HepG2 (cell line): ENCODE measurements around the gene RPL23. TPM values are rescaled to one million over a fixed set of nuclear protein-coding genes. Genes with fewer than 3 reads are reported as not detected.

Experiments
- ARHGAP35 ChIP-seq: sonication (generic); formaldehyde crosslinking; IDR thresholded peaks from 2 replicates; pipeline ENCODE4 v1.9.0; 2022; ENCODE audit warnings: mild to moderate bottlenecking, inconsistent platforms, moderate library complexity, missing genetic modification reagents, borderline replicate concordance
- ELF4 ChIP-seq: sonication (generic); formaldehyde crosslinking; IDR thresholded peaks from 2 replicates; pipeline ENCODE4 v1.5.0; 2020; ENCODE audit warnings: missing genetic modification reagents, mild to moderate bottlenecking, moderate library complexity, borderline replicate concordance
- ESRRA ChIP-seq: sonication (generic); formaldehyde crosslinking; IDR thresholded peaks from 2 replicates; pipeline ENCODE4 v1.5.1; 2020; ENCODE audit warnings: mild to moderate bottlenecking, low read depth, missing genetic modification reagents
- FOXO1 ChIP-seq: sonication (generic); formaldehyde crosslinking; IDR thresholded peaks from 2 replicates; pipeline ENCODE4 v1.4.0; 2020; ENCODE audit warnings: missing genetic modification reagents
- MLLT10 ChIP-seq: sonication (generic); formaldehyde crosslinking; IDR thresholded peaks from 2 replicates; pipeline ENCODE4 v1.4.0; 2020; ENCODE audit warnings: missing genetic modification reagents
- NFYC ChIP-seq: IDR thresholded peaks from 2 replicates; pipeline ENCODE4 v1.6.1; 2016; ENCODE audit warnings: missing genetic modification reagents, missing compliant biosample characterization
- RORA ChIP-seq: sonication (generic); formaldehyde crosslinking; IDR thresholded peaks from 2 replicates; pipeline ENCODE4 v1.5.0; 2020; ENCODE audit warnings: mild to moderate bottlenecking, missing genetic modification reagents, moderate library complexity
- SPEN ChIP-seq: sonication (generic); formaldehyde crosslinking; IDR thresholded peaks from 2 replicates; pipeline ENCODE4 v1.5.1; 2020; ENCODE audit warnings: low read depth, mild to moderate bottlenecking, missing genetic modification reagents
- TBX3 ChIP-seq: fragments of 450-650 bp; IDR thresholded peaks from 2 replicates; pipeline ENCODE4 v1.6.1; 2017; ENCODE audit warnings: antibody characterized with exemption, mild to moderate bottlenecking, inconsistent platforms, borderline replicate concordance
- TOPORS ChIP-seq: sonication (generic); formaldehyde crosslinking; IDR thresholded peaks from 2 replicates; pipeline ENCODE4 v1.8.0; 2023; ENCODE audit warnings: mild to moderate bottlenecking, missing genetic modification reagents
- UBTF ChIP-seq: sonication (generic); formaldehyde crosslinking; IDR thresholded peaks from 2 replicates; pipeline ENCODE4 v1.4.0; 2020; ENCODE audit warnings: mild to moderate bottlenecking, missing genetic modification reagents
- ZC3H13 ChIP-seq: sonication (generic); formaldehyde crosslinking; IDR thresholded peaks from 2 replicates; pipeline ENCODE4 v1.8.1; 2023; ENCODE audit warnings: mild to moderate bottlenecking, missing genetic modification reagents, moderate library complexity
- ZNF235 ChIP-seq: sonication (generic); formaldehyde crosslinking; IDR thresholded peaks from 2 replicates; pipeline ENCODE4 v1.8.1; 2023; ENCODE audit warnings: mild to moderate bottlenecking, missing genetic modification reagents, borderline replicate concordance
- ZNF256 ChIP-seq: sonication (generic); formaldehyde crosslinking; conservative IDR thresholded peaks from 2 replicates; pipeline ENCODE4 v1.4.0; 2020; ENCODE audit warnings: missing genetic modification reagents
- ZNF367 ChIP-seq: sonication (generic); formaldehyde crosslinking; IDR thresholded peaks from 2 replicates; pipeline ENCODE4 v1.4.0; 2020; ENCODE audit warnings: missing genetic modification reagents, borderline replicate concordance
- ZNF550 ChIP-seq: sonication (generic); formaldehyde crosslinking; IDR thresholded peaks from 2 replicates; pipeline ENCODE4 v1.4.0; 2020; ENCODE audit warnings: mild to moderate bottlenecking, missing genetic modification reagents, borderline replicate concordance
- ZNF557 ChIP-seq: sonication (generic); formaldehyde crosslinking; IDR thresholded peaks from 2 replicates; pipeline ENCODE4 v1.4.0; 2020; ENCODE audit warnings: missing genetic modification reagents
- ZNF577 ChIP-seq: sonication (generic); formaldehyde crosslinking; IDR thresholded peaks from 2 replicates; pipeline ENCODE4 v1.4.0; 2020; ENCODE audit warnings: mild to moderate bottlenecking, low read depth, missing genetic modification reagents, borderline replicate concordance
- ZNF749 ChIP-seq: sonication (generic); formaldehyde crosslinking; IDR thresholded peaks from 2 replicates; pipeline ENCODE4 v1.8.0; 2022; ENCODE audit warnings: mild to moderate bottlenecking, missing genetic modification reagents, moderate library complexity, borderline replicate concordance
- ZNF841 ChIP-seq: sonication (generic); formaldehyde crosslinking; IDR thresholded peaks from 2 replicates; pipeline ENCODE4 v1.8.1; 2023; ENCODE audit warnings: missing genetic modification reagents, borderline replicate concordance
- polyA plus RNA-seq, 8 experiments: library from polyadenylated mRNA; depleted of rRNA in 3 of 8; stranded (reverse) in 7 of 8; unstranded in 1 of 8; fragments of >200 nt; fragmentation: Illumina TruSeq in 4 of 8; extraction: Trizol in 4 of 8; gene quantifications; 2 replicates each; pipeline versions ENCODE4 v1.2.1 to v1.2.3, GENCODE V29; 2011 to 2016; ENCODE audit warnings: low read depth in 4 of 8, missing spikeins in 1 of 8, mixed read lengths in 1 of 8; ENCODE audit not compliant: insufficient read depth in 1 of 8
- total RNA-seq, 5 experiments: library from RNA; depleted of rRNA; stranded (reverse); fragments of >200 nt; fragmentation: Illumina TruSeq; extraction: Trizol; gene quantifications; 2 replicates each; pipeline ENCODE4 v1.2.3, GENCODE V29; 2016; ENCODE audit warnings: low read depth in 1 of 5
- TF ChIP-seq, protein P1 (sequence below): IDR thresholded peaks from 2 replicates; pipeline ENCODE4 v1.4.0; 2020; ENCODE audit warnings: mild to moderate bottlenecking, missing genetic modification reagents
- TF ChIP-seq, protein P2 (sequence below): sonication (generic); formaldehyde crosslinking; IDR thresholded peaks from 2 replicates; pipeline ENCODE4 v1.4.0; 2020; ENCODE audit warnings: missing genetic modification reagents
- TF ChIP-seq, protein P3 (sequence below): IDR thresholded peaks from 2 replicates; pipeline ENCODE4 v1.6.1; 2018; ENCODE audit warnings: missing genetic modification reagents

Gene RPL23
- total and polyA plus RNA-seq, 2 of the 13 experiments (the other 11 are each of a cell fraction or from before 2014, with no cell fraction given): 2,790 to 4,860 TPM

GRCh38 chr17:38799501-38800236, 53.9 kb downstream of the RPL23 start, which contains the start of gene PIP4K2B (continued):
- TF ChIP-seq UBTF (CRISPR knock-in tag): peak; percentile 27; the same call in 1 of the 2 replicates
- TF ChIP-seq ZNF557: 0 out of 2 replicates have a peak, but pooled peaks have one; percentile 84
- TF ChIP-seq ZNF256 (CRISPR knock-in tag): no peak
- TF ChIP-seq, protein P1, sequence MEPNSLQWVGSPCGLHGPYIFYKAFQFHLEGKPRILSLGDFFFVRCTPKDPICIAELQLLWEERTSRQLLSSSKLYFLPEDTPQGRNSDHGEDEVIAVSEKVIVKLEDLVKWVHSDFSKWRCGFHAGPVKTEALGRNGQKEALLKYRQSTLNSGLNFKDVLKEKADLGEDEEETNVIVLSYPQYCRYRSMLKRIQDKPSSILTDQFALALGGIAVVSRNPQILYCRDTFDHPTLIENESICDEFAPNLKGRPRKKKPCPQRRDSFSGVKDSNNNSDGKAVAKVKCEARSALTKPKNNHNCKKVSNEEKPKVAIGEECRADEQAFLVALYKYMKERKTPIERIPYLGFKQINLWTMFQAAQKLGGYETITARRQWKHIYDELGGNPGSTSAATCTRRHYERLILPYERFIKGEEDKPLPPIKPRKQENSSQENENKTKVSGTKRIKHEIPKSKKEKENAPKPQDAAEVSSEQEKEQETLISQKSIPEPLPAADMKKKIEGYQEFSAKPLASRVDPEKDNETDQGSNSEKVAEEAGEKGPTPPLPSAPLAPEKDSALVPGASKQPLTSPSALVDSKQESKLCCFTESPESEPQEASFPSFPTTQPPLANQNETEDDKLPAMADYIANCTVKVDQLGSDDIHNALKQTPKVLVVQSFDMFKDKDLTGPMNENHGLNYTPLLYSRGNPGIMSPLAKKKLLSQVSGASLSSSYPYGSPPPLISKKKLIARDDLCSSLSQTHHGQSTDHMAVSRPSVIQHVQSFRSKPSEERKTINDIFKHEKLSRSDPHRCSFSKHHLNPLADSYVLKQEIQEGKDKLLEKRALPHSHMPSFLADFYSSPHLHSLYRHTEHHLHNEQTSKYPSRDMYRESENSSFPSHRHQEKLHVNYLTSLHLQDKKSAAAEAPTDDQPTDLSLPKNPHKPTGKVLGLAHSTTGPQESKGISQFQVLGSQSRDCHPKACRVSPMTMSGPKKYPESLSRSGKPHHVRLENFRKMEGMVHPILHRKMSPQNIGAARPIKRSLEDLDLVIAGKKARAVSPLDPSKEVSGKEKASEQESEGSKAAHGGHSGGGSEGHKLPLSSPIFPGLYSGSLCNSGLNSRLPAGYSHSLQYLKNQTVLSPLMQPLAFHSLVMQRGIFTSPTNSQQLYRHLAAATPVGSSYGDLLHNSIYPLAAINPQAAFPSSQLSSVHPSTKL: peak; percentile 73
- TF ChIP-seq ARHGAP35 (CRISPR knock-in tag): peak; percentile 89
- TF ChIP-seq, protein P2, sequence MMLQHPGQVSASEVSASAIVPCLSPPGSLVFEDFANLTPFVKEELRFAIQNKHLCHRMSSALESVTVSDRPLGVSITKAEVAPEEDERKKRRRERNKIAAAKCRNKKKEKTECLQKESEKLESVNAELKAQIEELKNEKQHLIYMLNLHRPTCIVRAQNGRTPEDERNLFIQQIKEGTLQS: no peak
- peak; percentile 79 for TF ChIP-seq NFYC (CRISPR knock-in tag)
- no peak; the same call in 1 of the 2 replicates for TF ChIP-seq ZNF749 (CRISPR knock-in tag)
- TF ChIP-seq ZNF550: no peak
- no peak for TF ChIP-seq ZNF577 (CRISPR knock-in tag)
- no peak for TF ChIP-seq ZNF235
- TF ChIP-seq MLLT10 (CRISPR knock-in tag): no peak
- no peak for TF ChIP-seq RORA (CRISPR knock-in tag)
- TF ChIP-seq FOXO1: peak; percentile 66; the same call in 1 of the 2 replicates
- no peak for TF ChIP-seq ESRRA (CRISPR knock-in tag)
- no peak for TF ChIP-seq ZNF367
- TF ChIP-seq TBX3: no peak
- TF ChIP-seq TOPORS (CRISPR knock-in tag): no peak
- TF ChIP-seq ZC3H13 (CRISPR knock-in tag): no peak; the same call in 1 of the 2 replicates
- TF ChIP-seq, protein P3, sequence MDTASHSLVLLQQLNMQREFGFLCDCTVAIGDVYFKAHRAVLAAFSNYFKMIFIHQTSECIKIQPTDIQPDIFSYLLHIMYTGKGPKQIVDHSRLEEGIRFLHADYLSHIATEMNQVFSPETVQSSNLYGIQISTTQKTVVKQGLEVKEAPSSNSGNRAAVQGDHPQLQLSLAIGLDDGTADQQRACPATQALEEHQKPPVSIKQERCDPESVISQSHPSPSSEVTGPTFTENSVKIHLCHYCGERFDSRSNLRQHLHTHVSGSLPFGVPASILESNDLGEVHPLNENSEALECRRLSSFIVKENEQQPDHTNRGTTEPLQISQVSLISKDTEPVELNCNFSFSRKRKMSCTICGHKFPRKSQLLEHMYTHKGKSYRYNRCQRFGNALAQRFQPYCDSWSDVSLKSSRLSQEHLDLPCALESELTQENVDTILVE (CRISPR knock-in tag): peak; percentile 99
- peak; percentile 90 for TF ChIP-seq SPEN (CRISPR knock-in tag)
- peak; percentile 76; the same call in 1 of the 2 replicates for TF ChIP-seq ELF4 (CRISPR knock-in tag)
- TF ChIP-seq ZNF841 (CRISPR knock-in tag): no peak
